NCI-H446 treated with DMSO at 0.1 percent for 48 hours (cell line): Measurements from ENCODE around the gene TTC28.

Experiments used
- DNase-seq: peaks from one replicate; lab custom pipeline; 2025; lab: John Stamatoyannopoulos, UW

The TTC28 gene

GRCh38 chr22:28440592-28441390 lies 238.8 kb downstream of the TTC28 start:
- DNase-seq: peak; percentile 89

GRCh38 chr22:28438183-28438768 lies 241.4 kb downstream of the TTC28 start:
- peak; percentile 60 for DNase-seq

- no peak for DNase-seq
These were observed 243.7 kb downstream of the TTC28 start for GRCh38 chr22:28435982-28436381.

GRCh38 chr22:28435140-28435768 lies 244.4 kb downstream of the TTC28 start:
- DNase-seq: peak; percentile 84

GRCh38 chr22:28430466-28431025 lies 249.1 kb downstream of the TTC28 start:
- DNase-seq: peak; percentile 50

- DNase-seq: no peak
These were observed 249.9 kb downstream of the TTC28 start for GRCh38 chr22:28429711-28430110.

GRCh38 chr22:28428271-28428670 lies 251.4 kb downstream of the TTC28 start:
- no peak for DNase-seq

- no peak for DNase-seq
These were observed 253.1 kb downstream of the TTC28 start for GRCh38 chr22:28426346-28427132.

GRCh38 chr22:28425211-28425610 lies 254.4 kb downstream of the TTC28 start:
- DNase-seq: no peak

GRCh38 chr22:28424427-28425080 lies 255.1 kb downstream of the TTC28 start:
- DNase-seq: peak; percentile 41

GRCh38 chr22:28419919-28420318 lies 259.7 kb downstream of the TTC28 start:
- peak; percentile 59 for DNase-seq

- no peak for DNase-seq
These were observed 261.6 kb downstream of the TTC28 start for GRCh38 chr22:28418008-28418407.

GRCh38 chr22:28417431-28417830 lies 262.2 kb downstream of the TTC28 start:
- DNase-seq: no peak

- peak; percentile 55 for DNase-seq
These were observed 264.7 kb downstream of the TTC28 start for GRCh38 chr22:28414913-28415312.

GRCh38 chr22:28413612-28414399 lies 265.8 kb downstream of the TTC28 start:
- no peak for DNase-seq

GRCh38 chr22:28412109-28412508 lies 267.5 kb downstream of the TTC28 start:
- no peak for DNase-seq

GRCh38 chr22:28411125-28411524 lies 268.5 kb downstream of the TTC28 start:
- DNase-seq: no peak

GRCh38 chr22:28410050-28410816 lies 269.4 kb downstream of the TTC28 start:
- peak; percentile 55 for DNase-seq

GRCh38 chr22:28408709-28409108 lies 270.9 kb downstream of the TTC28 start:
- peak; percentile 51 for DNase-seq

GRCh38 chr22:28407645-28408044 lies 272.0 kb downstream of the TTC28 start:
- DNase-seq: no peak
